Putamen (tissue), 1 donor: Measurements from ENCODE around the gene MPDZ.
"Not testable (repeated sequence)": the region's sequence is repeated elsewhere in the genome, so short reads cannot be mapped to it uniquely, and the experiment has no call there.

Experiments
- DNase-seq: peaks from one replicate; pipeline ENCODE4 v3.0.0-alpha.2; 2016; ENCODE audit warnings: low spot score

MPDZ gene

DNA sequence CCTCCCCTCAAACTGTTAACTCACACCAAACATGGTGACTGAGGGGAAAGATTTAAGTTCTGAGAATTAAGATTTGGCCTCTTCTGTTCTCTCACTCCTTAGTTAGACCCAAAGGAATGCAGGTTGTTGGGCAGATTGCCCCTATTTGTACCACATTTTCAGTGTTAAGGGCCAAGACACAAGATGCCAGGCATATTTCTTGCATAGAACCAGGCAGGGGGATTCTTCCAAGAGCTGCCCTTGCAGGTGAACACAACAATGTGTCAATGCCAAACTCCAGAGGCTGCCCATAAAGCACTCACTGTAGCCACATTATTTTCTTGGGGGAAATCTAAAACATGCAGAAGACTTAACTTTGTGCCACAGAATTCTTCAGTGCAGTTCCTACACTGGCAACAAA lies 14.7 kb downstream of the MPDZ start:
- no peak for DNase-seq

GRCh38 chr9:13263511-13263910 lies 16.0 kb downstream of the MPDZ start:
- no peak for DNase-seq

GRCh38 chr9:13252852-13253251 lies 26.6 kb downstream of the MPDZ start:
- no peak for DNase-seq

GRCh38 chr9:13244181-13244580 lies 35.3 kb downstream of the MPDZ start:
- no peak for DNase-seq

DNA sequence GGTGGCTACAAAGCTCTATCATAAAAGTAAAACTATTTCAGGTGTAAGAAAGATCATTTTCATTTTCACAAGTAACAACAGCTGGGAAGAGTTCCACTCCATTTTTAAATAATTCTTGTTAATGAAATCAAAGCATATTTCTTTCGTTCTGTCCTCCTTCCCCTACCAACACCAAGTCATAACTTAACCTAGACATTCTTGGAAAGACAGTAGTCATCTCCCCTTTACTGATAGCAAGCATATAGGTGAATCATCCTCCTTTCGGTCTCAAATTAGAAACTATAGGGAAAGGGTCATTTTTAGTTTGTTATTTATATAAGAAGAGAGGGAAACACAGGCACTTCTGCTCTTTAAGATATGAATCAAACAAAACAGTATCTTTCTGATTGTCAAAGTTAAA lies 38.2 kb downstream of the MPDZ start:
- no peak for DNase-seq

GRCh38 chr9:13239660-13240059 lies 39.8 kb downstream of the MPDZ start:
- DNase-seq, result no peak

GRCh38 chr9:13239208-13239607 lies 40.3 kb downstream of the MPDZ start:
- no peak for DNase-seq

- no peak for DNase-seq
Observed at GRCh38 chr9:13234932-13235331, 44.6 kb downstream of the MPDZ start.

- DNase-seq, result no peak
Observed at GRCh38 chr9:13228431-13228830, 51.1 kb downstream of the MPDZ start.

GRCh38 chr9:13224366-13224765 lies 55.1 kb downstream of the MPDZ start:
- no peak for DNase-seq

- not testable (repeated sequence) for DNase-seq
Observed at GRCh38 chr9:13222733-13223132, 56.8 kb downstream of the MPDZ start.

GRCh38 chr9:13221741-13222140 lies 57.8 kb downstream of the MPDZ start:
- DNase-seq, result no peak

GRCh38 chr9:13220837-13221236 lies 58.7 kb downstream of the MPDZ start:
- DNase-seq, result no peak

DNA sequence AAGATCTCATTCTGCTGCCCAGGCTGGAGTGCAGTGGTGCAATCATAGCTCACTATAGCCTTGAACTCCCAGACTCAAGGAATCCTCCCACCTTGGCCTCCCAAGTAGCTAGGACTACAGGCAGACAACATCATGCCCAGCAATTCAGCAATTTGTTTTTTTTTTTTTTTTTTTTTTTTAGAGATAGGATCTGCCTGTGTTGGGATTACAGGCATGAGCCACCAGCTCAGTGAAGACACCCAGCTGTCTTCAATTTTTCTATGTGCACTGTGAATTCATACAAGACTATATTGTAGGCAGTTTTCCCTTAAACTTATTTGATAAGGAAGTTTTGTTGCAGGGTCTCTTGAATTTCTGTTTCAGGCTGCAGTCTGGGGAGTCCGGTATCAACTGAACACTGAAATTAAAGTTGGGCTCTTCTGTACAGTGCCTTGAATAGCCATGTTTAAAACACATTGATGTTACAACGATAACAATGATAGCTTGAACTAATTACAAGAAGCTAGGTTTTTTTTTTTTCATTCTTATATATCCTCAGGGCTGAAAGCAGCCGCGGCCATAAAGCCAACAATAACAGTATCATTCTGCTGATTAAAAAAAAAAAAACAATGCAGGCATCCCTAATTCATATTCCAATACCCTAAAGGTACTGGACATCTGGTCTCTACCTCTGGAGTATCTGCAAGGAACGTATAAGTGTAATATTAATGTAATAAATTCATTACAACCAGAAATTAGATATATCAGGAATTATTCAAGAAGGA lies 63.5 kb downstream of the MPDZ start:
- DNase-seq, result no peak

DNA sequence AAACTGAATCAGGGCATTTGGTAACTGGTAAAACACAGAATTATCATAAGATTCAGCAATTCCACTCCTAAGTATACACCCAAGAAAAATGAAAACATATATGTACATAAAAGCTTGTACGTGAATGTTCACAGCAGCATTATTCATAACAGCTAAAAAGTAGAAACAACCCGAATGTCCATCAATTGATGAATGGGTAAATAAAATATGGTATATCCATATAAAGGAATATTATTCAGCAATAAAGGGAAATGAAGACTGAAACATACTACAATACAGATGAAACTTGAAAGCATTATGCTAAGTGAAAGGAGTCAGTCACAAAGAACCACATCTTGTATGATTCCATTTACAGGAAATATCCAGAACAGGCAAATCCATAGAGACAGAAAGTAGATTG lies 65.5 kb downstream of the MPDZ start:
- no peak for DNase-seq

DNA sequence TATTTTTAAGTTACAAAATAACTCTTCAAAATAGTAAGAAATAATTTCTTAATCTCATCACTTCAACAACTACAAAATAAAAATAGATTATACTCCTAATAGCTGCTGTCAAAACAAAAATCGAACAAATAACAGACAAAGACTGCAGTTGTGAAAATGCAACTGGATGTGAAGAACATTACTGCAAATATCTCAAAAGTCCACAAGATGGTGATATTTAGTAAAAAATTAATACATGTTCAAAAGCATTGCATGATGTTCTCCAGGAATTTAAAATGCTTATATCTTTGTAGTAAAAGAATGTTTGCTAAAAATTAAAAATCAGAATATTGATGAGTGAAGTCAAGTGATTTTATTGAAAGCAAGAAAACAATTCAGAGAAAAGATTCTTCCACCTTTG lies 66.2 kb downstream of the MPDZ start:
- DNase-seq, result peak; percentile 13

DNA sequence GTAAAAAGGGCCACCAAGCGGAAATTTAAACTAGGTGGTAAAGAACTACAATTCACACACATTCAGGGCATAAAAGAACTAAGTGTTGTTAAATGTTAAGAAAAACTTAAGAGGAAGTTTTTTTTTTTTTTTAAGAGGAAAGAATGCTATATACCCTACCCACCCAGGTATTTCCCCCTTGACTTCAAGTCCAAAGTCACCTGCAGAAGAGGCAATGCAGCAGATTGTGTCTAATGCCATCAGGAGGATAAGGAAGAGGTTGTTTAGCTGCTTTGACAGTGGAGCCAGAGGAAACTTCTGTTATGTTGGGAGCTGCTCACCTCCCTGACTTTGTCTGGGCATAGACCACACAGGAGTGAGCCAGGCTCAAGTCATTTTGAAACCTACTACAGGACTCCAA lies 69.2 kb downstream of the MPDZ start:
- DNase-seq, result no peak

- DNase-seq, result no peak
Observed at GRCh38 chr9:13209498-13209897, 70.0 kb downstream of the MPDZ start.

- no peak for DNase-seq
Observed at GRCh38 chr9:13205824-13206223, 73.7 kb downstream of the MPDZ start.

GRCh38 chr9:13190040-13190439 lies 89.5 kb downstream of the MPDZ start:
- no peak for DNase-seq

- no peak for DNase-seq
Observed at GRCh38 chr9:13189362-13189761, 90.1 kb downstream of the MPDZ start.

DNA sequence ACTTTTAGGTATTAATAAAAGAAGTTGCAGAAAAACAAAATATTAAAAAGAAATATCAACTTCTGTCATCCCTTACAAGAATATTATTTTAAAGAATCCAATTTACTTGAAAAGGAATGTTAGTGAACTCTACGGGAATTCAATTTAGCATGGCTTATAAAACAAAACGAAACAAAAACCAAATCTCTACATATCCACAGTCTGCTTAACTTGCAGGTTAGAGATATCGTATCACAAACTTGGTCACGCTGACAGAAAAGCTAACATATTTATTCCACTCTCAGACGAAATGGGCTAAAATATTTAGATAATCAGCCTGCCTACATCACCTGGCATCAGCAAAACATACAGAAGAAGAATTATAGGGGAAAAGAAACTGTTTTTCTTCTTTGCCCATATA lies 92.7 kb downstream of the MPDZ start:
- no peak for DNase-seq

DNA sequence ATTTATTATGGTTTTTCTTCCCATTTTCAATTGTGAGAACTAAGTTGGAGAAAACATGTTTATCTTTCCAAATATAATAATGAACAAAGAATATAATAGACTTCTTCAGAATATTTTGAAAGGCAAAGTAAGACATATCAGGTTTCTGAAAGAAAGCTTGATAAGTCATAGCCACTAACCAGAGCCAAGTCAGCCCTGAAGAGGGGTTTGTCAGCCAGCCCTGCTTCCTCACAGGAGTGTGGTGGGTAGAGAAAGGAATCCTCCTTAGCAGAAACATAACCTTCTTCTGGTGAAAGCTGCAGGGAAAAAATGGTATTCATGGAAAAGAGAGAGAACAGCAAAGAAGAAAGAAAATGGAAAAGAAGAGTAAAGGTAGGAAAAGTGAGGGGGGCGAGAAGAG lies 93.4 kb downstream of the MPDZ start:
- no peak for DNase-seq

GRCh38 chr9:13181652-13182051 lies 97.8 kb downstream of the MPDZ start:
- DNase-seq, result no peak
